SJCRH30 (cell line): ENCODE results near the gene SEMA3F. TPM values are rescaled to one million over a fixed set of nuclear protein-coding genes. Genes with fewer than 3 reads are reported as not detected.
"Not testable (repeated sequence)": the region's sequence is repeated elsewhere in the genome, so short reads cannot be mapped to it uniquely, and the experiment has no call there.

ENCODE experiments used
- DNase-seq, 2 experiments: peaks; one replicate each; pipeline ENCODE4 v3.0.0-alpha.2; 2015 to 2020
- H3K27ac ChIP-seq: fragments of 250-450 bp; sonication (Bioruptor Pico); 2 replicates; pipeline ENCODE4 v1.5.1; 2020; ENCODE audit warnings: mild to moderate bottlenecking, moderate library complexity
- H3K27me3 ChIP-seq: fragments of 250-450 bp; sonication (Bioruptor Pico); 2 replicates; pipeline ENCODE4 v1.5.1; 2020; ENCODE audit warnings: mild to moderate bottlenecking, moderate library complexity
- H3K36me3 ChIP-seq: fragments of 250-450 bp; sonication (Bioruptor Pico); 2 replicates; pipeline ENCODE4 v1.5.1; 2020; ENCODE audit warnings: mild to moderate bottlenecking, moderate library complexity
- H3K4me1 ChIP-seq: fragments of 250-450 bp; sonication (Bioruptor Pico); 2 replicates; pipeline ENCODE4 v1.5.1; 2020; ENCODE audit warnings: mild to moderate bottlenecking, moderate library complexity
- H3K4me3 ChIP-seq: fragments of 250-450 bp; sonication (Bioruptor Pico); 2 replicates; pipeline ENCODE4 v1.5.1; 2020; ENCODE audit warnings: mild to moderate bottlenecking, moderate library complexity
- H3K9me3 ChIP-seq: fragments of 250-450 bp; sonication (Bioruptor Pico); replicated peaks from 2 replicates; pipeline ENCODE4 v1.5.1; 2020; ENCODE audit warnings: mild to moderate bottlenecking, moderate library complexity
- total RNA-seq: library from RNA; depleted of rRNA; stranded (reverse); fragments of >200 nt; shearing (Covaris generic); gene quantifications from 2 replicates; pipeline ENCODE4 v1.2.3, GENCODE V29; 2014

SEMA3F gene
- total RNA-seq, 1 experiment from 2014 or later, result 9.3 TPM

DNA sequence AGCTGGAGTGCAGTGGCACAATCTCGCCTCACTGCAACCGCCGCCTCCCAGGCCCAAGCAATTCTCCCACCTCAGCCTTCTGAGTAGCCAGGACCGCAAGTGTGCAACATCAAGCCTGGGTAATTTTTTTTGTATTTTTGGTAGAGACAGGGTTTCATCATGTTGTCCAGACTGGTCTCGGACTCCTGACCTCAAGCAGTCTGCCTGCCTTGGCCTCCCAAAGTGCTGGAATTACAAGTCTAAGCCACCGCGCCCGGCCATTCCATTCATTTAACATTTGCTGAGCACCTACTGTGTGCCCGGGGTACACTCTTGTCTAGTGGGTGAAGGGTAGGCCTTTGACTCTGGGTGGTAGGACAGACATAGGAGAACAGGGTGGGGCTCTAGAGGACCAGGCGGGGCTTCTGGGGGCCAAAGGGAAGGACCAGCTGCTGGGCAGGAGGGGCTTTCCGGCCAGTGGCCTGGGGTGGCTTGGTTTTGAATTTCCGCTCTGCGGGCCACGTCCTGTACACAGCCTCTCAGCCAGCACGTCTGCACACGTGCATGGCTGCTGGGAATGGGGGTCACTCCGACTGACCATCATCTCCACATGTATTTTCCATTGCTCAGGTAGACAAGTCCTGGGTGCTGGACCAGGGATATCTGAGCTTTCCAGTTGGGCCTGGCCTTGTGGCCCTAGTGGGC is 52.4 kb downstream of the SEMA3F start:
- Histone ChIP-seq H3K9me3 (no peaks in the 10 kb centered on the region), H3K27ac (no peak overlapping the region), H3K27me3 (peaks cover 3% of the 10 kb centered on the region; the same call in 1 of the 2 replicates), H3K4me1 (peaks cover 20% of the 10 kb centered on the region), H3K36me3 (no peaks in the 10 kb centered on the region), H3K4me3 (no peak overlapping the region)
- DNase-seq, result no peak

DNA sequence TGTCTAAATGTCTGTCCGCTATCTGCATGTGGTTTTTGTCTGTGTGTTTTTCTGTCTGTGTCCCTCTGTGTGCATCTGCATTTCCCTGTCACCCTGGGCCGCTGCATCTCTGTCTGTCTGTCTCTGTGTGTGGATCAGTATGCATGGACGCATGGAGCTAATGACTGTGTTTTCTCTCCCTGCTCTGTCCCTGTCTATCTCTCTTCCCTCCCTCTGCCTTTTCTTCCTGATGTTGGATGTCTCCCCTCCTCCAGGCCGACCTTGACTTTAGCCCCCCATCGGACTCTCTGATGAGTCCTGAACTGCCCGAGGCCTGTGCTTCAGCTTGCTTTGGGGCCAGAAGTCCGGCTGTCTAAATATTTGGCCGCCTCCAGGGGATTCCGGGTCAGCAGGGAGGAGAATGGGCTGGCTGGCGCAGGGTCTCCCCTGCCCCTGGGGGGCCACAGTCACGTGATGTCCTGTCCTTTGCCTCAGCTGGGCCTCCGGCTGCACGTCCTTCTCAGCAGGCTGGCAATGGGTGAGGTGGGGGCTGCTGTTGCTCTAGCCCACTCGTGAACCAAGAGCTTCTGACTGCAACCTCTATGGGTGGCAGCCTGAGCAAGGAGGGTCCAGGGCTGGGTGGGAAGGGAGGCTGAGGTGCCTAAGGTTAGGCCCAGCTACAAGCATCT is 53.7 kb downstream of the SEMA3F start:
- DNase-seq, result no peak
- no peaks in the 10 kb centered on the region for H3K36me3 ChIP-seq

DNA sequence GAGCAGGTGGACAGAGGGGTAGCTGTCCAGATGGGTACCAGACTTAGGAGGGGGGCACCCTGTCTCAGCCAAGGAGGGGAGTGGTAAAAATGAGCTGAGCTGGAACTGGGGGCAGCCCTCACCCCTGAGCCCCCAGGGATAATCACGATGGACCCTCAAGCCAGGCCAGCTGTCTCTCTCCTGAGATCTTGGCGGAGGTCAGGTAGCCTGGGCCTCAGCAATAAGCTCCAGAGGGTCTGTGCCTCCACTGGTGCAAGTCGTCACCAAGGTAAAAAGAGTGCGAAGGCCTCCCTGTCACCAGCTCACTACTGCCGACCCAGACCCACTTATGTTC is 55.0 kb downstream of the SEMA3F start:
- no peak overlapping the region for H3K4me3 ChIP-seq
- no peaks in the 10 kb centered on the region; the same call in 1 of the 2 replicates for H3K4me1 ChIP-seq
- DNase-seq, result no peak
- peaks cover 3% of the 10 kb centered on the region; the same call in 1 of the 2 replicates for H3K27me3 ChIP-seq
- no peak overlapping the region for H3K27ac ChIP-seq
- no peaks in the 10 kb centered on the region for H3K9me3 ChIP-seq
- H3K36me3 ChIP-seq, result no peaks in the 10 kb centered on the region

More for the DNA sequence above, 53.7 kb downstream of the SEMA3F start:
- Histone ChIP-seq H3K27ac (no peak overlapping the region), H3K4me3 (no peak overlapping the region), H3K4me1 (peaks cover 7% of the 10 kb centered on the region), H3K27me3 (peaks cover 3% of the 10 kb centered on the region; the same call in 1 of the 2 replicates), H3K9me3 (no peaks in the 10 kb centered on the region)

DNA sequence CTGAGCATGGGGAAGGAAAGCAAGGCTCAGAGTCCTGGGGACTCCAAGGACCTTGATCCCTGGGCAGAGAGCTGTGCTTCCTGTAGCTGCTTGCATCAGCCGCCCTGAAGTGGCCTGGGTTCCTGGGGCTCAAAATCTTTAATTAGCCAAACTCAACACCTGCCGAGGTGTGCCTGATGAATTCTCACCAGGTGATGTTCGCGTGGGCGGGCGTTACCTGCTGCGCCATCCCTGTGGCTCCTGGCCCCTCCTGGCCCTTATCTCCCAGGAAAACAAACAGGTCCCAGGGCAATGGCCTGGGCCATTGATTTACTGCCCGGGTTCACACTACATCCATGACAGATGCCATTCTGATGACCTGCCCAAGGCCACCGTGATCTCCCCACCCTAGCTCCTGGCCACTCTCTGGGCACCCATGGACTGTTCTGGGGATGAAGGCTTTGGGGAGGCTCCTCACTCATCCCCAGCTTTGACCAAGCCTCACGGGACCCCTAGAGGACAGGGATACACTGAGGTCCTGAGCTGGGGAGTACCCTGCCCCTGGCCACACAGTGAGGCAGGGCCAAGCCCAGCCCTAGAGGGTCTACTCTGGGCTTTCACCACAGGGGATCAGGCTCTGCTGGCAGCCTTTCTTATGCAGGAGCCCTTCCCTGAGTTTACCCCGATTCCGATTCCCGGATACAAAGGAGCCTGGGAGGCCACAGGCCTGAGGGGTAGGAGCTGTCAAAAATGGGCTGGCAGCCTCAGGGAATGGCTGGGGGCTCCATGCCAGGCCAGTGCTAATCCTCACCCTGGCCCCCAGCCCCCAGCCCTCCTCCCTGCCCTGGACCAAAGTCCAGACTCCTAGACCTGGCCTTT is 55.6 kb downstream of the SEMA3F start:
- no peaks in the 10 kb centered on the region for H3K36me3 ChIP-seq
- no peak overlapping the region for H3K27ac ChIP-seq
- DNase-seq, result no peak
- H3K27me3 ChIP-seq, result no peaks in the 10 kb centered on the region; the same call in 1 of the 2 replicates
- H3K4me1 ChIP-seq, result no peaks in the 10 kb centered on the region; the same call in 1 of the 2 replicates
- H3K4me3 ChIP-seq, result no peak overlapping the region
- H3K9me3 ChIP-seq, result no peaks in the 10 kb centered on the region

DNA sequence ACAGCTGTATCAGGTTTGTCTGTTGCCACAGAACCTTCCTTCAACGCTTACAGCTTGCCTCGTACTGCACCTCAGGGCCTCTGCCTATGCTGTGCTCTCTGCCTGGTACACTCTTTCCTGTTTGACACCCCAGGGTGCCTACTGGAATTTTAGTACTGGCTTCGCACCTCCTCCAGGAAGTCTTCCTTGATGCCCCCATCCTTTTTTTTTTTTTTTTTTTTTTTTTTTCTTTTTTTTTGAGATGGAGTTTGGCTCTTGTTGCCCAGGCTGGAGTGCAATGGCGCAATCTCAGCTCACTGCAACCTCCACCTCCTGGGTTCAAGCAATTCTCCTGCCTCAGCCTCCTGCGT is 56.2 kb downstream of the SEMA3F start:
- not testable (repeated sequence) for H3K27ac ChIP-seq, H3K36me3 ChIP-seq, H3K4me1 ChIP-seq, H3K27me3 ChIP-seq, H3K4me3 ChIP-seq, DNase-seq, H3K9me3 ChIP-seq

DNA sequence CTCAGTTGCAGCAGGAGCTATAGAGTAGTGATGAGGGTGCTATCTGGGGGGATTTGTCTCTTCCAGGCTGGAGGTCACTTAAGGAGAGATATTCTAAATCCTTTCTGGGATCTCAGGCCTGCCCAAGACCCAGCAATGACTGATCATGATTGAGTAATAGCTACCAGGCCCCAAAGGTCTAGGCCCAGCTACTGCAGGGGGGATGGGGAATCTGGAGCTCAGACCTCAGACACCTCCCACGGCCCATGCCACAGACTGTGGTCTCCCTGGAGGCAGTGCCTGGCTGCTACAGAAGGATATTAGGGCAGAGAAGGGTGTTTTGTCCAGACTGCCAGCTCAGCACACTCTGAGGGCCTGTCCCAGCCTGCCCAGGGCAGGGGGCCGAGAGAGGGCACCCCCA is 56.8 kb downstream of the SEMA3F start:
- Histone ChIP-seq H3K4me3 (no peak overlapping the region), H3K4me1 (no peaks in the 10 kb centered on the region; the same call in 1 of the 2 replicates), H3K27ac (no peak overlapping the region), H3K9me3 (no peaks in the 10 kb centered on the region), H3K36me3 (no peaks in the 10 kb centered on the region), H3K27me3 (no peaks in the 10 kb centered on the region)
- no peak for DNase-seq

DNA sequence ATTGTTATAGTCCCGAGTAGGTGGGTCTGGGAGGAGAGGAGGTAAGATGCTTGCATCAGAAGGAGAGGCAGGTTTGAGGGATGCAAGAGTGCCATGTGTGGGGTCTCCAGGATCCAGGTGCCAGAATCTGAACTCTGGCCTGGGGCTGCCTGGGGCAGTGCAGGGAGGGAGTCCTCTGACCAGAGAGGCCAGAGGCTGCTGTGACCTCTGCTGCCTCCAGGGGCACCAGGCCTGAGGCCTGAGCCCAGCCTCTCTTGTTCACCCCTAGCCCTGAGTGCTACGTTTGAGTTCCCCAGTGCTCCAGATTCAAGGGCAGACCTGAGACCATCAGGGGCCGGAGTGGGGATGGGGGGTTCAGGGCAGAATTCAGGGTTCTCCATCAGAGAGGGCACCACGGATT is 57.4 kb downstream of the SEMA3F start:
- Histone ChIP-seq H3K9me3 (no peaks in the 10 kb centered on the region), H3K27ac (no peak overlapping the region), H3K27me3 (no peaks in the 10 kb centered on the region), H3K4me1 (no peaks in the 10 kb centered on the region; the same call in 1 of the 2 replicates), H3K4me3 (no peak overlapping the region), H3K36me3 (no peaks in the 10 kb centered on the region)
- no peak for DNase-seq

DNA sequence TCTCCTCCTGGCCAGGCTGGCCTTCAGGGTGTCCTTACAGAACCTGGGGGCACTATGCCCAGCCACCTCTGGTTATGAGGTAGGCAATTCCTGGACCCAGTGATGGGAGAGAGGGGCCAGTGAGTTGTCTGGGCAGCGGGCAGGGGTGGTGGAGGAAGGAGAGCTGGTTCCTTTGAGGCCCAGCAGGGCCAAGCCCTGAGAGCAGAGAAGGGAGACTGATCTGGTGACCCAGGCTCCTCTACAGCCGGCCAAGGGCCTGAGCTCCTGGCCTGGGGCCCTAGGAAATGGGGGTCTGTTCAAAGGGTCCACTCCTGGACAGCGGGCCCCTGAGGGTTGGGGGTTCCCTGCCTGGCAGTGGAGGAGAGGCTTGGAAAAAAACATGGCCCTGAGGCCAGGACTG is 57.8 kb downstream of the SEMA3F start:
- Histone ChIP-seq H3K4me3 (no peak overlapping the region), H3K9me3 (no peaks in the 10 kb centered on the region), H3K4me1 (no peaks in the 10 kb centered on the region; the same call in 1 of the 2 replicates), H3K27me3 (no peaks in the 10 kb centered on the region), H3K27ac (no peak overlapping the region), H3K36me3 (no peaks in the 10 kb centered on the region)
- DNase-seq, result no peak

DNA sequence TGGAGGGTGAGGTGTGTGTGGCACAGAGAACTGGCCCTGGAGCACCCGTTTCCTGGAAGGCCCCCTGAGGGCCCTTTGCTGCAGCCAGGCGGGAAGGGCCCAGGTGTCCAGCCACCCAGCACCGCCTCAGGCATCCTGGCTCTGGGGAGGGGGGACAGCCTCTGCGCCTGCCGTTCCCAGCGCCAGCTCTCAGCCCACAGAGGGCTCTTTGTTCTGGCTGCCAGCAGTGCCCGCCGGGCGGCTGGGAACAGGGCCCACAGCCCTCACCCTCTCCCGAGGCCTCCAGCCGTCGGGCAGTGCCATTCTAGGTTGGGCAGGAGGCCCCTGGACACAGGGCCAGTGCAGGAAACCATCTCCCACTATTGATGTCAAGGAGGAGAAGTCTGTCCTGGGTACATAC is 58.2 kb downstream of the SEMA3F start:
- DNase-seq, result no peak
- H3K36me3 ChIP-seq, result no peaks in the 10 kb centered on the region
- no peaks in the 10 kb centered on the region for H3K9me3 ChIP-seq
- H3K27me3 ChIP-seq, result no peaks in the 10 kb centered on the region
- no peaks in the 10 kb centered on the region; the same call in 1 of the 2 replicates for H3K4me1 ChIP-seq
- H3K27ac ChIP-seq, result no peak overlapping the region
- H3K4me3 ChIP-seq, result no peak overlapping the region

DNA sequence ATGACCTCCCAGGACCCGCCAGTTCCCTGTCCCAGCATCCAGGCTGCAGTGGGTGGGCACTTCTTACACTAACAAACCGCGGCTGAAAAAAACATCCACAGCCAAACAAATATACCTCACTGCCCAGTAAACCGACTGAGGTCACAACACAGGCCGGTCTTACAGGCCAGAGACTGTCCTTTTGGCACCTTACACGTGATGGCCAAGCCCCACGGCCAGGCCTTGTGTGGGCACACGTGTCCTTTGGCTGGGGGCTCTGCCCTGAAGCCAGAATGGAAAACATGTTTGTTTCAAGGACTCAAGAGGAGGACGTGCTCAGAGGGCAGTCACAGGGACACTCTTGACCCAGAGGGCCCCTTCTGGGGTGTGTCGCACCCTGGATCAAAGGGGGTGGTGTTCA is 59.7 kb downstream of the SEMA3F start:
- Histone ChIP-seq H3K36me3 (no peaks in the 10 kb centered on the region), H3K4me1 (no peaks in the 10 kb centered on the region), H3K4me3 (no peak overlapping the region), H3K27ac (no peak overlapping the region), H3K9me3 (no peaks in the 10 kb centered on the region), H3K27me3 (no peaks in the 10 kb centered on the region)
- no peak for DNase-seq

DNA sequence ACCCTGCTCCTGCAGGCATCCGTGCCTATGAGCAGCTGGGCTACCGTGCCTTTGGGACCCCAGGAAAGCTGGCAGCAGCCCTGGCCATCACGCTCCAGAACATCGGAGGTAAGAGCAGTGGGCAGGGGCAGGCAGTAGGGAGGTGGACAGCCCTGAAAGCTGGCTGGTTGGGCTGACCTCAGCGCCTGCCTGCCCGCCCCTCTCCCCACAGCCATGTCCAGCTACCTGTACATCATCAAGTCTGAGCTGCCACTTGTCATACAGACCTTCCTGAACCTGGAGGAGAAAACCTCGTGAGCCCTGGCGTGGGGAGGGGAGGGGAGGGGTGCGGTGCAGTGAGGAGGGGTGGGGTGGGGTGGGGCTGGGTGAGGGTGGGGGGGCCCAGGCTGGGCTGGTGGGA is 60.4 kb downstream of the SEMA3F start:
- H3K4me3 ChIP-seq, result no peak overlapping the region
- no peak overlapping the region for H3K27ac ChIP-seq
- H3K36me3 ChIP-seq, result no peaks in the 10 kb centered on the region
- no peak for DNase-seq
- no peaks in the 10 kb centered on the region for H3K27me3 ChIP-seq
- H3K4me1 ChIP-seq, result no peaks in the 10 kb centered on the region
- H3K9me3 ChIP-seq, result no peaks in the 10 kb centered on the region

DNA sequence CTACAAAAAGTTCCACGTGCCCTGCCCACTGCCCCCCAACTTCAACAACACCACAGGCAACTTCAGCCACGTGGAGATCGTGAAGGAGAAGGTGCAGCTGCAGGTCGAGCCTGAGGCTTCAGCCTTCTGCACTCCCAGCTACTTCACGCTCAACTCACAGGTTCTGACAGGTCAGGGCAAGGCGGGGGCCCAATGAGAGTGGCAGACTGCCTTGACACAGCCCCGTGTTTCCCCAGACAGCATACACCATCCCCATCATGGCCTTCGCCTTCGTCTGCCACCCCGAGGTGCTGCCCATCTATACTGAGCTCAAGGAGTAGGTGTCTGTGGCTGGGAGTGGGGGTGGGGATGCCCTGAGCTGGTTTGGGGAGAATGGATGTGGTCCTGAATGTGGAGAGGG is 62.6 kb downstream of the SEMA3F start:
- H3K27me3 ChIP-seq, result no peaks in the 10 kb centered on the region
- no peak for DNase-seq
- no peaks in the 10 kb centered on the region for H3K36me3 ChIP-seq
- H3K9me3 ChIP-seq, result no peaks in the 10 kb centered on the region
- H3K4me1 ChIP-seq, result no peaks in the 10 kb centered on the region
- no peak overlapping the region for H3K4me3 ChIP-seq
- H3K27ac ChIP-seq, result no peak overlapping the region

DNA sequence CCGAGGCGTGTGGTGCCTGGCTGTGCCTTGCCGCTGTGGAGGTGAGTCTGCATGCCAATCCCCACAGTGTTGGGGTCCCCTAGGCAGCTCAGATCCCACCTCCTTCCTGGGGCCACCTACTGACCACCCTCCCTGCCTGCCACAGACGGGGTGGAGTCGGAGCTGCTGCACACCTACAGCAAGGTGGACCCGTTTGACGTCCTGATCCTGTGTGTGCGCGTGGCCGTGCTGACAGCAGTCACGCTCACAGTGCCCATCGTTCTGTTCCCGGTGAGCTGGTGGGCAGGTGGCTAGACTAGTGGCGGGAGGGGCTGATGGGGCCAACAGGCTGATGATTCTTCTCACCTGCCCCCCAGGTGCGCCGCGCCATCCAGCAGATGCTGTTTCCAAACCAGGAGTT is 63.3 kb downstream of the SEMA3F start:
- no peaks in the 10 kb centered on the region for H3K36me3 ChIP-seq
- H3K27me3 ChIP-seq, result no peaks in the 10 kb centered on the region
- H3K27ac ChIP-seq, result no peak overlapping the region
- H3K4me1 ChIP-seq, result no peaks in the 10 kb centered on the region
- no peaks in the 10 kb centered on the region for H3K9me3 ChIP-seq
- H3K4me3 ChIP-seq, result no peak overlapping the region
- DNase-seq, result no peak

DNA sequence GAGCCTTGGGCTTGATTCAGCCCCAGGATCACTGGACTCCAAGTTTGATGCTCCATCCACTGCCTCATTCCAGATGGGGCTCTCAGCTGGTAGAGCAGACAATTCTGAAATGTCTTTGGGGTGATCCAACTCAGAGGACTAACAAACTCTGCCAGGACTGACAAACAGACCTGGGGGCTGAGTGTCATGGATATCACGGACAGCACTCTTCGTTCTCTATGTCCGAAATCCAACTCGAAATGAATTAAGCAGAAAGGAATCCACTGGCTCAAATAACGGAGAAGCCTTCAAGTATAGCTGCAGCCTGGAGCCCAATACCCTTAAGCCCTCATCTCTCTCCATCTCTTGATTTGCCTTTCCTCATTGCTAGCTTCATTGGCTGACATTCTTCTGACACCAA is 64.2 kb downstream of the SEMA3F start:
- DNase-seq, result no peak
- no peaks in the 10 kb centered on the region for H3K27me3 ChIP-seq
- no peaks in the 10 kb centered on the region for H3K36me3 ChIP-seq
- no peaks in the 10 kb centered on the region for H3K9me3 ChIP-seq
- H3K4me3 ChIP-seq, result no peak overlapping the region
- no peaks in the 10 kb centered on the region for H3K4me1 ChIP-seq
- no peak overlapping the region for H3K27ac ChIP-seq

DNA sequence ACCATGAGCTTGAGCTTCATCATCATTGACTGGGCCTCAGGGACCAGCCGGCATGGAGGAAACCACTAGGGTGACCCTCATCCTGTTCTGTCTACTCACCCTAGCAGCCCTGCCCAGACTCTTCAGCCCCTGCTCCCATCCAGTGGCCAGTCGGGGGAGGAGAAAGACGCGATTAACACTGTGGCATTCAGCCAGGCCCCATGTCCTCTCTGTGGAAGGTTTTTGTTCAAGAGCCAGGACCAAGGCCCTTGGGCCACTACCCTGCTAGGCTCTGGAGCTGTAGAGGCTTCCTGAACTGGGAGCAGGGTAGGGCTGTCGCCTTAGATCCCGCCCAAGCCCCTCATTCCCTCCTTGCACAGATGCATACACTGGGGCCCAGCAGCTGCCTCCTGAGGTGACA is 65.0 kb downstream of the SEMA3F start:
- Histone ChIP-seq H3K9me3 (no peaks in the 10 kb centered on the region), H3K36me3 (no peaks in the 10 kb centered on the region), H3K27ac (no peak overlapping the region), H3K4me3 (no peak overlapping the region), H3K4me1 (no peaks in the 10 kb centered on the region), H3K27me3 (no peaks in the 10 kb centered on the region)
- no peak for DNase-seq
